Body of pancreas (tissue), 4 donors: ENCODE measurements around the gene FOXI2. TPM values are rescaled to one million over a fixed set of nuclear protein-coding genes. Genes with fewer than 3 reads are reported as not detected.
A peak's percentile ranks its signal among the peaks of the same experiment; 100 is the strongest.

Source experiments
- ATAC-seq: fragments of 150-250 bp; one replicate; pipeline ENCODE4 v1.9.1; 2016
- DNase-seq, 4 donors: peaks; one replicate each; pipeline ENCODE4 v3.0.0-alpha.2; 2019
- H3K27ac ChIP-seq, 4 donors: fragments of 200-600 bp; sonication (generic); 1 replicate in 3 of 4; 2 replicates in 1 of 4; pipeline versions ENCODE4 v1.5.1 to v1.6.1; 2016 to 2019; ENCODE audit warnings: mild to moderate bottlenecking in 1 of 4, mixed read lengths in 1 of 4, moderate library complexity in 1 of 4
- H3K27me3 ChIP-seq, 2 donors: fragments of 200-600 bp; sonication (generic); one replicate each; pipeline ENCODE4 v1.6.0; 2016; ENCODE audit warnings: mild to moderate bottlenecking in 1 of 2
- H3K36me3 ChIP-seq, 2 donors: fragments of 200-600 bp; sonication (generic); replicated peaks in 1 of 2; 2 replicates each; pipeline ENCODE4 v1.5.1; 2016; ENCODE audit warnings: low read depth in 2 of 2; ENCODE audit not compliant: insufficient read depth in 1 of 2
- H3K4me1 ChIP-seq: fragments of 200-600 bp; sonication (generic); one replicate; pipeline ENCODE4 v1.6.0; 2016
- H3K4me3 ChIP-seq, 2 donors: fragments of 200-600 bp; sonication (generic); 1 replicate in 1 of 2; 2 replicates in 1 of 2; pipeline ENCODE4 v1.5.1; 2016 to 2019
- H3K9me3 ChIP-seq, 3 donors: fragments of 200-600 bp; sonication (generic); 1 replicate in 2 of 3; 2 replicates in 1 of 3; pipeline ENCODE4 v1.5.1; 2016
- POLR2A ChIP-seq, 3 donors: fragments of 450-650 bp; IDR thresholded peaks; one replicate each; pipeline ENCODE4 v1.6.1; 2016; ENCODE audit warnings: antibody characterized with exemption in 3 of 3, mild to moderate bottlenecking in 2 of 3
- WGBS, 2 donors: methylation state at CpG; one replicate each; pipeline ENCODE4 v1.1.5; 2017; 5-methylcytosine and 5-hydroxymethylcytosine counted together
- intact Hi-C: fragments of 100-400 bp; cut with DNase I; formaldehyde crosslinking; loops from one replicate; pipeline ENCODE4 v1.15.1; 2023
- total RNA-seq, 2 donors: library from RNA; depleted of rRNA; stranded (reverse); fragments of >200 nt; gene quantifications; one replicate each; pipeline ENCODE4 v1.1.0, GENCODE V29; 2016
- TF ChIP-seq, protein P1 (sequence below), 7 experiments: fragments of 450-650 bp in 4 of 7; fragments of 200-600 bp in 3 of 7; sonication (generic) in 3 of 7; IDR thresholded peaks; one replicate each; pipeline ENCODE4 v1.5.1; 2016 to 2019; ENCODE audit warnings: antibody characterized with exemption in 7 of 7

Gene FOXI2
- total RNA-seq, 2 donors from 2014 or later: not detected

DNA sequence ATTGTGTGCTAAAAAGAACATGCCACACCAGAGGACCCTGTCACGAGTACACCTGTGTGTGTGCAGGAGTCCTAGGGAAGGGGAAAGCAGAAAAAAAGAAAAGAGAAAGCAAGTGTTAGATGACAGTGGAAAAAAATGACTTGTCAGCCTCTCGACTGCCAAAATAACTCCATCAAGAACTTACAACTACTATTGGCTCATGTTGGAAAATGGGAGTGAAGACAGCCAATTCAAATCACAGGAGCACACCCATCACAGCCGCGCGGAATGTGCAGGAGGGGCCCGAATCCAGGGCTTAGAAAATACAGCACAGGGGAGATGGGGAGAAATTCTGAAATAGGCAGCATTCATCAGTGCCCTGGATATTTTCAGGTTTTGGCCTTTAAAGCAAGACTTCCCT lies 38.1 kb upstream of the FOXI2 start:
- TF ChIP-seq, protein P1, sequence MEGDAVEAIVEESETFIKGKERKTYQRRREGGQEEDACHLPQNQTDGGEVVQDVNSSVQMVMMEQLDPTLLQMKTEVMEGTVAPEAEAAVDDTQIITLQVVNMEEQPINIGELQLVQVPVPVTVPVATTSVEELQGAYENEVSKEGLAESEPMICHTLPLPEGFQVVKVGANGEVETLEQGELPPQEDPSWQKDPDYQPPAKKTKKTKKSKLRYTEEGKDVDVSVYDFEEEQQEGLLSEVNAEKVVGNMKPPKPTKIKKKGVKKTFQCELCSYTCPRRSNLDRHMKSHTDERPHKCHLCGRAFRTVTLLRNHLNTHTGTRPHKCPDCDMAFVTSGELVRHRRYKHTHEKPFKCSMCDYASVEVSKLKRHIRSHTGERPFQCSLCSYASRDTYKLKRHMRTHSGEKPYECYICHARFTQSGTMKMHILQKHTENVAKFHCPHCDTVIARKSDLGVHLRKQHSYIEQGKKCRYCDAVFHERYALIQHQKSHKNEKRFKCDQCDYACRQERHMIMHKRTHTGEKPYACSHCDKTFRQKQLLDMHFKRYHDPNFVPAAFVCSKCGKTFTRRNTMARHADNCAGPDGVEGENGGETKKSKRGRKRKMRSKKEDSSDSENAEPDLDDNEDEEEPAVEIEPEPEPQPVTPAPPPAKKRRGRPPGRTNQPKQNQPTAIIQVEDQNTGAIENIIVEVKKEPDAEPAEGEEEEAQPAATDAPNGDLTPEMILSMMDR (IDR thresholded peaks at IDR 0.05): no peak
- no peak for TF ChIP-seq POLR2A (IDR thresholded peaks at IDR 0.05)
- no peaks in the 10 kb centered on the region for H3K36me3 ChIP-seq
- H3K4me3 ChIP-seq: no peak overlapping the region
- no peak for DNase-seq
- ATAC-seq: no peak
- WGBS, 2 donors: 67 to 68% methylated on average over 6 of the region's 6 CpGs
- intact Hi-C loops: no loop called here
- H3K27ac ChIP-seq: no peak overlapping the region
- no peaks in the 10 kb centered on the region for H3K27me3 ChIP-seq
- no peaks in the 10 kb centered on the region for H3K9me3 ChIP-seq
- H3K4me1 ChIP-seq: no peaks in the 10 kb centered on the region

DNA sequence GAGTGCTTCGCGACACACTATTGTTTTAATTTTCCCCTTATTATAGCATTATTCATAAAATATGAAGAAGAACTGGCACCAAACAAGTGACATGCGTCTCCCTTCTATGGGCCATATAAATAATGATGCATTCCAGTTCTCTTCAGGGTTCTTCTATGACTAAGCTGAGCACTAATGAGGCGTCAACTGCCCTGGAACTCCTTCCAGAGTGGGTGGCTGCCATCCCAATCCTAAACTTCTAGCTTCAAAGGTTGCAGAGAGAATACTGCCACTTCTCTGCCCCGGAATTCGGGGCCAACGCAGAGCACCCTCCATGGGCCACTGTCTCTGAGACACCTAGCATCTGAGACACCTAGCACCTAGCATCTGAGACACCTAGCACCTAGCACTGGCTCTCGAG lies 37.7 kb upstream of the FOXI2 start:
- WGBS, 2 donors: 54 to 68% methylated on average over 8 of the region's 8 CpGs
- Histone ChIP-seq H3K4me3 (no peak overlapping the region), H3K9me3 (no peaks in the 10 kb centered on the region), H3K27ac (no peak overlapping the region), H3K27me3 (no peaks in the 10 kb centered on the region), H3K4me1 (no peaks in the 10 kb centered on the region), H3K36me3 (no peaks in the 10 kb centered on the region)
- intact Hi-C loops: no loop called here
- TF ChIP-seq, protein P1 (IDR thresholded peaks at IDR 0.05): no peak
- TF ChIP-seq POLR2A (IDR thresholded peaks at IDR 0.05): no peak
- DNase-seq: no peak
- no peak for ATAC-seq

DNA sequence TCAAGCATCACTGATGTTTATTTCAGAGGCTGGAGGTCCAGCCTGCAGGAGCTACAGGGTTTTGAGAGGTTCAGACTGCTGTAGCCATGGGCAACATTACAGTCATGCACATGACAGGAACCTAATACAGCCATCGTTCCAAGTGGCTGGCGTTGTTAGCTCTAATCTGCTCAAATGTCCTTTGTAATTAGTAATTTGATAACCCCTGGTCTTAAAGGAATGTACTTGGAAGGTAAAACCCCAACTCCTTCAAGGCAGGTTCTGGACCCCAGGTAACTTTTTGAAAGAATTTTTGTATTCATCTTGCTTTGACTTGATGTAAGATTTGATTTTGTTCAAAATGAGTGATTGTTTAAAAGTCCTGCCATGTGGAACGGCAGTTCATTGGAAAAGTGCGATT lies 34.7 kb upstream of the FOXI2 start:
- no peak for ATAC-seq
- Histone ChIP-seq H3K9me3 (no peaks in the 10 kb centered on the region), H3K4me3 (no peak overlapping the region), H3K4me1 (no peaks in the 10 kb centered on the region), H3K36me3 (no peaks in the 10 kb centered on the region), H3K27me3 (no peaks in the 10 kb centered on the region), H3K27ac (no peak overlapping the region)
- intact Hi-C loops: no loop called here
- whole genome bisulfite sequencing, 2 donors: 32 to 44% methylated on average over 4 of the region's 4 CpGs
- no peak for DNase-seq
- no peak for TF ChIP-seq POLR2A (IDR thresholded peaks at IDR 0.05)
- TF ChIP-seq, protein P1 (IDR thresholded peaks at IDR 0.05): no peak

DNA sequence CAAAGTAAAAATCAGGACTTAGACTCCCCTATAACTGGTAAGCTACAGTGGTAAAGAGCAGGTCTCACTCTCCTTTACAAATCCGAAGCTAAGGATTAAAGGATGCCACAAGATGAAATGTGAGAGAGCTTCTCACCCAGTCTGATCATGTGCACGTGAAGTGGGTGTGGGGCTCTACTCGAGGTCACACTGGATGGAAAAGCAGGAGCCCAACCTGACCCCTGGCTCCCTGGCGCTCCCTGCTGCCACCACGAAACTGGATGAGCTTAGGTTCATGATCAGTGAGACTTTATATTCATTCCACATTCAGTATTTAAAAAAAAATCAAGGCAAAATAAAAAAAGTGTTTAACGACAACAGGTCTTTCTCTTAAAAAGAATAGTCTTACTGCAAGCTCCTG lies 21.7 kb upstream of the FOXI2 start:
- no peaks in the 10 kb centered on the region for H3K36me3 ChIP-seq
- ATAC-seq (no peak), DNase-seq (no peak)
- intact Hi-C loops: no loop called here
- no peak overlapping the region for H3K4me3 ChIP-seq
- no peaks in the 10 kb centered on the region for H3K9me3 ChIP-seq
- 19 to 20% methylated on average over 6 of the region's 6 CpGs for WGBS, 2 donors
- H3K27ac ChIP-seq: no peak overlapping the region
- no peak for TF ChIP-seq POLR2A (IDR thresholded peaks at IDR 0.05)
- TF ChIP-seq, protein P1 (IDR thresholded peaks at IDR 0.05): no peak
- no peaks in the 10 kb centered on the region for H3K27me3 ChIP-seq
- H3K4me1 ChIP-seq: no peaks in the 10 kb centered on the region

DNA sequence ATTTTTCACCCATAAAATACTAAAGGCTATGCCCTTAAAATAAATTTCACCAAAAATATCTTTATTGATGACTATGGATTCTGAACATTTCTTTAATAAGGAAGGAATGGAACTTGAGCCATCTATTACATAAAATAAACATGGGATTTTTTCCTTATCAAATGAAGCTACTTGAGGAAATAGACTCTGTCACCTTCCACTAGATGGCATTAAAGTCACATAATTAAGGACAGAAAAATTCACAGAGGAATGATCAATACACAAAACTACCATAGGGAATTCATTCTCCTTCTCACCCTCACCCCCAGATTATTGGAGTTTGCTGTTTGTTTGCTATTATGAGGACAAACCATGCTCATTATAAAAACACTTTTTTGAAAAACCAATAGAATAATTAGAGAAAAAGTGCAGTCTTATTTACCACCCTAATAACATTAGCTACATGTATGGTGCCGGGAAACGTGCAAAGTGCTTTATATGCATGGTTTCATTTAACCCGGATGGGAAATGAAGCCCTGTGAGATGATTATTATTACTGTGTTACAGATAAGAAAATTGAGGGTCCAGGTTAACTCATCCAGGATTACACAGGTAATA lies 21.1 kb upstream of the FOXI2 start:
- Histone ChIP-seq H3K4me1 (no peaks in the 10 kb centered on the region), H3K27me3 (no peaks in the 10 kb centered on the region), H3K36me3 (no peaks in the 10 kb centered on the region), H3K9me3 (no peaks in the 10 kb centered on the region), H3K4me3 (no peak overlapping the region), H3K27ac (no peak overlapping the region)
- intact Hi-C loops: no loop called here
- TF ChIP-seq POLR2A (IDR thresholded peaks at IDR 0.05): no peak
- TF ChIP-seq, protein P1 (IDR thresholded peaks at IDR 0.05): peak in 5 of 7 experiments; percentile 26 to 66 (median 52)
- WGBS, 2 donors: 42 to 61% methylated on average over 2 to 3 of the region's 3 CpGs
- ATAC-seq: no peak
- DNase-seq: no peak
